GM18507 (cell line): Measurements from ENCODE around the gene METTL25B.
"Not testable (repeated sequence)": the region's sequence is repeated elsewhere in the genome, so short reads cannot be mapped to it uniquely, and the experiment has no call there.

Experiments used
- DNase-seq: peaks from one replicate; pipeline ENCODE4 v3.0.0; 2011; ENCODE audit warnings: low read depth; ENCODE audit not compliant: insufficient read length; ENCODE audit errors: extremely low spot score
- FAIRE-seq: peaks from 2 replicates; lab custom pipeline; 2011; peaks lifted over from hg19 to GRCh38; lab: Jason Lieb, UNC

The METTL25B gene

GRCh38 chr1:156760796-156761104, 32.5 kb downstream of the METTL25B start:
- FAIRE-seq, result no peak

GRCh38 chr1:156765136-156765535, 36.9 kb downstream of the METTL25B start:
- FAIRE-seq, DNase-seq: not testable (repeated sequence)

More at GRCh38 chr1:156760796-156761104, 32.5 kb downstream of the METTL25B start:
- no peak for DNase-seq

GRCh38 chr1:156765666-156766065, 37.4 kb downstream of the METTL25B start:
- DNase-seq (no peak), FAIRE-seq (no peak)

GRCh38 chr1:156766298-156767100, 38.2 kb downstream of the METTL25B start:
- DNase-seq (no peak), FAIRE-seq (no peak)

GRCh38 chr1:156767101-156767878, 39.0 kb downstream of the METTL25B start, which contains the start of gene PRCC:
Gene PRCC, plus strand, starts transcription at chr1:156767535. Its CDS starts 237 bp downstream, at chr1:156767772.
- FAIRE-seq, result peak; percentile 99
- peak; percentile 80 for DNase-seq

GRCh38 chr1:156767879-156768604, 39.8 kb downstream of the METTL25B start:
- no peak for FAIRE-seq
- DNase-seq, result no peak

GRCh38 chr1:156768610-156769295, 40.5 kb downstream of the METTL25B start:
- FAIRE-seq, result no peak

GRCh38 chr1:156772222-156772621, 44.0 kb downstream of the METTL25B start:
- DNase-seq (no peak), FAIRE-seq (no peak)

More at GRCh38 chr1:156768610-156769295, 40.5 kb downstream of the METTL25B start:
- DNase-seq, result no peak

GRCh38 chr1:156772728-156773497, 44.6 kb downstream of the METTL25B start:
- no peak for FAIRE-seq
- DNase-seq, result no peak

GRCh38 chr1:156773607-156774006, 45.3 kb downstream of the METTL25B start:
- FAIRE-seq (peak; percentile 39), DNase-seq (no peak)

- no peak for DNase-seq
- FAIRE-seq, result no peak
Observed at GRCh38 chr1:156775799-156776198, 47.5 kb downstream of the METTL25B start.

GRCh38 chr1:156776942-156777341, 48.7 kb downstream of the METTL25B start:
- DNase-seq, result no peak
- FAIRE-seq, result no peak

GRCh38 chr1:156777573-156777972, 49.3 kb downstream of the METTL25B start:
- no peak for FAIRE-seq
- DNase-seq, result no peak

GRCh38 chr1:156781585-156782186, 53.4 kb downstream of the METTL25B start:
- no peak for DNase-seq
- no peak for FAIRE-seq

- FAIRE-seq, result no peak
- no peak for DNase-seq
Observed at GRCh38 chr1:156785458-156785857, 57.2 kb downstream of the METTL25B start.
